H1 (cell line): Measurements from ENCODE around the gene PAPOLA. TPM values are rescaled to one million over a fixed set of nuclear protein-coding genes. Genes with fewer than 3 reads are reported as not detected.

Source experiments
- CTCF ChIA-PET: fragments of 300-600 bp; sonication (Branson Sonifier 250); formaldehyde crosslinking; loops from one replicate; lab custom pipeline; 2021; ENCODE audit not compliant: partially characterized antibody; lab: Charles Lee
- POLR2A ChIA-PET: fragments of 300-600 bp; sonication (Branson Sonifier 250); formaldehyde crosslinking; loops from one replicate; lab custom pipeline; 2021; ENCODE audit warnings: inconsistent platforms; ENCODE audit not compliant: partially characterized antibody; lab: Charles Lee
- DNase-seq, 2 experiments: peaks; one replicate each; pipeline versions ENCODE4 v3.0.0 to v3.0.0-alpha.2; 2010 to 2022; ENCODE audit warnings: low spot score in 2 of 2, low read depth in 1 of 2, mixed read lengths in 1 of 2
- FAIRE-seq: peaks from 2 replicates; lab custom pipeline; 2011; peaks lifted over from hg19 to GRCh38; lab: Jason Lieb, UNC
- H2AFZ ChIP-seq: 2 replicates; pipeline ENCODE4 v1.8.1; 2012; ENCODE audit warnings: low read length, inconsistent platforms
- H2AK5ac ChIP-seq: 2 replicates; pipeline ENCODE4 v1.6.1; 2013; ENCODE audit warnings: low read depth, low read length
- H2BK120ac ChIP-seq: replicated peaks from 2 replicates; pipeline ENCODE3; 2013; ENCODE audit warnings: low read depth, low read length, inconsistent platforms
- H2BK12ac ChIP-seq: 2 replicates; pipeline ENCODE4 v1.6.1; 2013; ENCODE audit warnings: low read depth, low read length
- H2BK15ac ChIP-seq: 2 replicates; pipeline ENCODE4 v1.6.1; 2013; ENCODE audit warnings: low read length
- H2BK20ac ChIP-seq: 2 replicates; pipeline ENCODE4 v1.6.1; 2013; ENCODE audit warnings: low read length
- H2BK5ac ChIP-seq: 2 replicates; pipeline ENCODE4 v1.6.1; 2013; ENCODE audit warnings: low read depth, low read length
- H3K14ac ChIP-seq: 2 replicates; pipeline ENCODE4 v1.6.1; 2013; ENCODE audit warnings: inconsistent platforms; ENCODE audit not compliant: insufficient read length
- H3K18ac ChIP-seq: 2 replicates; pipeline ENCODE4 v1.6.1; 2013; ENCODE audit warnings: low read length; ENCODE audit errors: extremely low read depth
- H3K23ac ChIP-seq: 2 replicates; pipeline ENCODE4 v1.6.1; 2013; ENCODE audit warnings: inconsistent platforms; ENCODE audit not compliant: insufficient read length
- H3K23me2 ChIP-seq: 2 replicates; pipeline ENCODE4 v1.6.1; 2013; ENCODE audit warnings: low read depth, low read length
- H3K27ac ChIP-seq: 2 replicates; pipeline ENCODE4 v1.6.1; 2011; ENCODE audit warnings: low read depth, low read length, inconsistent platforms
- H3K27me3 ChIP-seq, 4 experiments: replicated peaks in 1 of 4; 1 replicate in 1 of 4; 2 replicates in 3 of 4; pipeline versions ENCODE4 v1.6.1 to v1.8.1; 2011 to 2013; ENCODE audit warnings: low read length in 3 of 4, mild to moderate bottlenecking in 3 of 4, inconsistent platforms in 2 of 4, mixed read lengths in 2 of 4, moderate library complexity in 1 of 4; ENCODE audit not compliant: control insufficient read depth in 3 of 4, insufficient read depth in 3 of 4; ENCODE audit errors: extremely low read depth in 1 of 4
- H3K36me3 ChIP-seq, 4 experiments: 2 replicates each; pipeline versions ENCODE4 v1.6.1 to v1.8.1; 2011 to 2013; ENCODE audit warnings: mild to moderate bottlenecking in 4 of 4, low read length in 3 of 4, moderate library complexity in 2 of 4, control low read depth in 1 of 4, inconsistent platforms in 1 of 4; ENCODE audit not compliant: insufficient read depth in 4 of 4, control insufficient read depth in 2 of 4
- H3K4ac ChIP-seq: replicated peaks from 2 replicates; pipeline ENCODE3; 2013; ENCODE audit warnings: low read length, low read depth, mixed read lengths, inconsistent platforms; ENCODE audit not compliant: insufficient read length
- H3K4me1 ChIP-seq, 4 experiments: replicated peaks in 1 of 4; 1 replicate in 1 of 4; 2 replicates in 3 of 4; pipeline versions ENCODE4 v1.6.1 to v1.8.1; 2011 to 2013; ENCODE audit warnings: low read length in 3 of 4, inconsistent platforms in 2 of 4, mixed read lengths in 1 of 4; ENCODE audit not compliant: insufficient read depth in 4 of 4, control insufficient read depth in 3 of 4
- H3K4me2 ChIP-seq, 2 experiments: 2 replicates each; pipeline versions ENCODE4 v1.6.1 to v1.8.1; 2011 to 2013; ENCODE audit warnings: low read depth in 2 of 2, low read length in 2 of 2, control low read depth in 1 of 2, inconsistent platforms in 1 of 2, mild to moderate bottlenecking in 1 of 2; ENCODE audit not compliant: insufficient read depth in 1 of 2
- H3K4me3 ChIP-seq, 4 experiments: fragments of 200-600, 300-600 bp in 1 of 4; sonication (generic), shearing (Covaris generic), sonication (Bioruptor Twin) in 1 of 4; 2 replicates each; pipeline versions ENCODE4 v1.5.1 to v1.8.1; 2011 to 2016; ENCODE audit warnings: low read length in 4 of 4, low read depth in 3 of 4, control low read depth in 2 of 4, inconsistent platforms in 2 of 4, mild to moderate bottlenecking in 2 of 4, mixed read lengths in 1 of 4, moderate library complexity in 1 of 4; ENCODE audit not compliant: insufficient read depth in 2 of 4; ENCODE audit errors: extremely low read depth in 1 of 4
- H3K56ac ChIP-seq: replicated peaks from 2 replicates; pipeline ENCODE3; 2013; ENCODE audit warnings: low read depth, mild to moderate bottlenecking, mixed read lengths, low read length, inconsistent platforms; ENCODE audit not compliant: insufficient read length
- H3K79me1 ChIP-seq: 2 replicates; pipeline ENCODE4 v1.6.1; 2013; ENCODE audit warnings: low read depth, low read length, control low read depth
- H3K79me2 ChIP-seq, 2 experiments: 2 replicates each; pipeline versions ENCODE4 v1.6.1 to v1.8.1; 2012 to 2013; ENCODE audit warnings: low read length in 2 of 2, mild to moderate bottlenecking in 2 of 2, inconsistent platforms in 1 of 2; ENCODE audit not compliant: insufficient read depth in 2 of 2, control insufficient read depth in 1 of 2
- H3K9ac ChIP-seq, 4 experiments: replicated peaks in 1 of 4; 1 replicate in 1 of 4; 2 replicates in 3 of 4; pipeline versions ENCODE4 v1.6.1 to v1.8.1; 2011 to 2013; ENCODE audit warnings: low read depth in 3 of 4, low read length in 3 of 4, control low read depth in 2 of 4, mild to moderate bottlenecking in 2 of 4, moderate library complexity in 2 of 4, inconsistent platforms in 1 of 4; ENCODE audit errors: extremely low read depth in 1 of 4
- H3K9me3 ChIP-seq, 2 experiments: 2 replicates each; pipeline versions ENCODE4 v1.6.1 to v1.8.1; 2012 to 2013; ENCODE audit warnings: mild to moderate bottlenecking in 2 of 2, moderate library complexity in 2 of 2, control low read depth in 1 of 2, inconsistent platforms in 1 of 2, low read depth in 1 of 2, low read length in 1 of 2, mixed read lengths in 1 of 2; ENCODE audit not compliant: insufficient read depth in 2 of 2
- H4K20me1 ChIP-seq, 2 experiments: replicated peaks in 1 of 2; 2 replicates each; pipeline versions ENCODE3 to v1.8.1; 2011 to 2013; ENCODE audit warnings: inconsistent platforms in 2 of 2, low read length in 2 of 2, mild to moderate bottlenecking in 1 of 2; ENCODE audit not compliant: insufficient read depth in 2 of 2, control insufficient read depth in 1 of 2
- H4K5ac ChIP-seq: 2 replicates; pipeline ENCODE4 v1.6.1; 2013; ENCODE audit warnings: low read length, low read depth, mixed read lengths, inconsistent platforms; ENCODE audit not compliant: insufficient read length
- H4K8ac ChIP-seq: 2 replicates; pipeline ENCODE4 v1.8.0; 2013; ENCODE audit warnings: mild to moderate bottlenecking, moderate library complexity, low read length, inconsistent platforms; ENCODE audit not compliant: insufficient read depth; ENCODE audit errors: extremely low read depth
- H4K91ac ChIP-seq: replicated peaks from 2 replicates; pipeline ENCODE3; 2013; ENCODE audit warnings: low read length, mixed read lengths, inconsistent platforms; ENCODE audit not compliant: insufficient read length
- GABPA ChIP-seq: IDR thresholded peaks from 2 replicates; pipeline ENCODE4 v1.6.1; 2011; ENCODE audit warnings: mild to moderate bottlenecking, low read length, moderate library complexity, borderline replicate concordance; ENCODE audit not compliant: insufficient read depth
- JUN ChIP-seq: IDR thresholded peaks from 2 replicates; pipeline ENCODE4 v1.6.1; 2011; ENCODE audit warnings: low read depth, mild to moderate bottlenecking, improper control_type of control experiment, low read length
- MAFK ChIP-seq: IDR thresholded peaks from 2 replicates; pipeline ENCODE4 v1.6.1; 2012; ENCODE audit warnings: low read depth, mild to moderate bottlenecking, improper control_type of control experiment, low read length
- PHF8 ChIP-seq: fragments of 200-600 bp; sonication (generic); conservative IDR thresholded peaks from 2 replicates; pipeline ENCODE4 v1.7.1; 2012; ENCODE audit warnings: low read depth, mild to moderate bottlenecking, inconsistent platforms, low read length, moderate library complexity
- RBBP5 ChIP-seq: IDR thresholded peaks from 2 replicates; pipeline ENCODE4 v1.7.1; 2012; ENCODE audit warnings: low read depth, mild to moderate bottlenecking, inconsistent platforms, low read length, moderate library complexity, borderline replicate concordance
- ZNF274 ChIP-seq: IDR thresholded peaks from 2 replicates; pipeline ENCODE4 v1.7.0; 2012; ENCODE audit warnings: low read length, borderline replicate concordance; ENCODE audit errors: extremely low read depth
- WGBS, 2 experiments: shearing (Covaris generic) in 1 of 2; methylation state at CpG; one replicate each; pipeline versions ENCODE4 v1.1.6 to v1.1.7; 2013 to 2015; ENCODE audit warnings: low lambda C conversion rate in 2 of 2, mixed read lengths in 2 of 2, inconsistent platforms in 1 of 2, low coverage in 1 of 2, missing lambda C conversion rate in 1 of 2; ENCODE audit not compliant: insufficient replicate concordance in 2 of 2, insufficient coverage in 1 of 2, insufficient read length in 1 of 2; ENCODE audit errors: extremely low coverage in 1 of 2, missing lambda C conversion rate in 1 of 2; 5-methylcytosine and 5-hydroxymethylcytosine counted together
- polyA plus RNA-seq, 7 experiments: library from polyadenylated mRNA; depleted of rRNA in 3 of 7; stranded (reverse) in 5 of 7; unstranded in 2 of 7; fragments of >200 nt in 5 of 7; fragments of 200-250 nt in 2 of 7; gene quantifications; 1 replicate in 5 of 7; 2 replicates in 1 of 7; 4 replicates in 1 of 7; pipeline versions ENCODE4 v1.2.1 to v1.2.3, GENCODE V29; 2011 to 2013; ENCODE audit warnings: missing spikeins in 2 of 7, mixed read lengths in 2 of 7
- total RNA-seq: library from RNA; stranded (reverse); fragmentation: NEBNext Ultra II Directional; extraction: Animal tissue kit (Norgen Biotek cat#: 25700); gene quantifications from 2 replicates; pipeline ENCODE4 v1.2.1, GENCODE V29; 2021

PAPOLA gene
- total and polyA plus RNA-seq, 2 of the 8 experiments (the other 6 are each of a cell fraction or from before 2014, with no cell fraction given): 163 to 239 TPM

GRCh38 chr14:96516351-96516750 is 14.2 kb downstream of the PAPOLA start:
- H3K4me3 ChIP-seq: no peak overlapping the region
- H2BK20ac ChIP-seq: no peak overlapping the region
- no peak for DNase-seq
- ChIA-PET CTCF (no interaction called here), POLR2A (interaction anchor here (0.7 kb wide), 1 partner anchor 53 kb away, joined by 3 read pairs; no protein-coding TSS in a partner anchor)
- no peak overlapping the region for H3K18ac ChIP-seq
- 0 out of 2 replicates have a peak, but pooled peaks cover 3% of the 10 kb centered on the region for H3K79me1 ChIP-seq
- no peak overlapping the region for H2BK120ac ChIP-seq
- no peak overlapping the region for H2AFZ ChIP-seq
- H3K27me3 ChIP-seq: no peaks in the 10 kb centered on the region
- H4K8ac ChIP-seq: no peak overlapping the region
- H3K4ac ChIP-seq: no peak overlapping the region
- no peaks in the 10 kb centered on the region for H3K9me3 ChIP-seq
- H3K14ac ChIP-seq: no peak overlapping the region
- no peak overlapping the region for H3K23ac ChIP-seq
- H3K4me1 ChIP-seq: peaks cover 0 to 13% (median 2%) of the 10 kb centered on the region in 4 experiments; a peak in 3 of 7 replicates
- H3K36me3 ChIP-seq: peaks cover 0 to 13% (median 2%) of the 10 kb centered on the region in 4 experiments; a peak in 3 of 8 replicates
- no peak overlapping the region for H2BK5ac ChIP-seq
- no peak overlapping the region for H3K4me2 ChIP-seq
- no peak overlapping the region for H4K5ac ChIP-seq
- H3K79me2 ChIP-seq: peaks cover 41 to 95% of the 10 kb centered on the region in 2 experiments
- FAIRE-seq: no peak
- no peak overlapping the region for H3K56ac ChIP-seq
- no peak overlapping the region for H3K9ac ChIP-seq
- no peak overlapping the region for H2AK5ac ChIP-seq
- WGBS, 2 experiments: 80% methylated on average over 1 of the region's 1 CpG; no CpG with 5 or more reads in 1 of the 2 experiments
- H4K91ac ChIP-seq: no peak overlapping the region
- H4K20me1 ChIP-seq: peaks cover 19 to 20% of the 10 kb centered on the region in 2 experiments
- TF ChIP-seq ZNF274 (no peak), JUN (no peak), MAFK (no peak), GABPA (no peak), RBBP5 (no peak), PHF8 (no peak)
- no peak overlapping the region for H2BK15ac ChIP-seq
- no peak overlapping the region for H3K27ac ChIP-seq
- no peak overlapping the region for H2BK12ac ChIP-seq
- H3K23me2 ChIP-seq: no peaks in the 10 kb centered on the region; the same call in 1 of the 2 replicates
